Caco-2 (cell line): Measurements from ENCODE around the gene CBX4. TPM values are rescaled to one million over a fixed set of nuclear protein-coding genes. Genes with fewer than 3 reads are reported as not detected.
A peak's percentile ranks its signal among the peaks of the same experiment; 100 is the strongest.

Experiments used
- BruUV-seq: library from RNA; stranded (reverse); fragments of 400-500 nt; replicated peaks from 2 replicates; lab custom pipeline; 2021; lab: Mats Ljungman, UMichigan
- CTCF ChIA-PET: fragments of 300-600 bp; sonication (Branson Sonifier 250); formaldehyde crosslinking; loops from one replicate; lab custom pipeline; 2022; ENCODE audit warnings: antibody characterized with exemption; lab: Charles Lee
- POLR2A ChIA-PET: fragments of 300-600 bp; sonication (Branson Sonifier 250); formaldehyde crosslinking; loops from one replicate; lab custom pipeline; 2022; ENCODE audit warnings: antibody characterized with exemption; lab: Charles Lee
- DNase-seq, 2 experiments: peaks; one replicate each; pipeline versions ENCODE4 v3.0.0 to v3.0.0-alpha.2; 2020 to 2022
- H3K27me3 ChIP-seq: replicated peaks from 2 replicates; pipeline ENCODE4 v1.6.0; 2011; ENCODE audit warnings: low read length; ENCODE audit not compliant: control insufficient read depth, insufficient read depth
- H3K36me3 ChIP-seq: 2 replicates; pipeline ENCODE4 v1.5.1; 2011; ENCODE audit warnings: low read length; ENCODE audit not compliant: control insufficient read depth, insufficient read depth
- H3K4me1 ChIP-seq: fragments of 250-450 bp; sonication (Bioruptor Pico); 2 replicates; pipeline ENCODE4 v1.5.1; 2020; ENCODE audit warnings: mild to moderate bottlenecking
- H3K4me3 ChIP-seq: 2 replicates; pipeline ENCODE4 v1.5.1; 2011; ENCODE audit warnings: low read depth, mild to moderate bottlenecking, control low read depth, low read length
- H3K9me3 ChIP-seq: fragments of 250-450 bp; sonication (Bioruptor Pico); 2 replicates; pipeline ENCODE4 v1.5.1; 2020; ENCODE audit warnings: mild to moderate bottlenecking, moderate library complexity
- H3K27ac Mint-ChIP-seq: one replicate; pipeline ENCODE4 v1.8.0; 2022; ENCODE audit warnings: mixed read lengths; ENCODE audit not compliant: unreplicated experiment
- H3K27me3 Mint-ChIP-seq: one replicate; pipeline ENCODE4 v1.8.0; 2022; ENCODE audit warnings: mixed read lengths; ENCODE audit not compliant: insufficient read depth, unreplicated experiment
- H3K36me3 Mint-ChIP-seq: one replicate; pipeline ENCODE4 v1.8.0; 2022; ENCODE audit warnings: mild to moderate bottlenecking, mixed read lengths; ENCODE audit not compliant: insufficient read depth, unreplicated experiment
- H3K4me1 Mint-ChIP-seq: one replicate; pipeline ENCODE4 v1.8.0; 2022; ENCODE audit warnings: low read depth, mixed read lengths; ENCODE audit not compliant: unreplicated experiment
- H3K4me3 Mint-ChIP-seq: one replicate; pipeline ENCODE4 v1.8.0; 2022; ENCODE audit warnings: mild to moderate bottlenecking, moderate library complexity, mixed read lengths; ENCODE audit not compliant: unreplicated experiment
- H3K9me3 Mint-ChIP-seq: one replicate; pipeline ENCODE4 v1.8.0; 2022; ENCODE audit warnings: mixed read lengths; ENCODE audit not compliant: unreplicated experiment
- CTCF ChIP-seq, 2 experiments: fragments of 200-600 bp in 1 of 2; IDR thresholded peaks; 1 replicate in 1 of 2; 2 replicates in 1 of 2; pipeline versions ENCODE4 v1.5.1 to v1.8.0; 2011 to 2022; ENCODE audit warnings: antibody characterized with exemption in 1 of 2, control low read depth in 1 of 2, inconsistent platforms in 1 of 2, low read depth in 1 of 2, low read length in 1 of 2, mild to moderate bottlenecking in 1 of 2, moderate library complexity in 1 of 2; ENCODE audit not compliant: insufficient read depth in 1 of 2, severe bottlenecking in 1 of 2, unreplicated experiment in 1 of 2
- intact Hi-C: fragments of 100-400 bp; cut with micrococcal nuclease; formaldehyde crosslinking; loops from one replicate; pipeline ENCODE4 v1.10.0; 2022; ENCODE audit not compliant: unreplicated experiment
- total RNA-seq: library from RNA; stranded (reverse); gene quantifications from 2 replicates; pipeline ENCODE4 v1.2.3, GENCODE V29; 2022

The CBX4 gene
- total RNA-seq, 1 experiment from 2014 or later = 114 TPM

GRCh38 chr17:79851461-79851817 is 12.2 kb upstream of the CBX4 start:
- Mint-ChIP-seq H3K4me3 (no peak overlapping the region), H3K27me3 (no peaks in the 10 kb centered on the region), H3K27ac (no peak overlapping the region), H3K36me3 (peaks cover 6% of the 10 kb centered on the region), H3K9me3 (no peaks in the 10 kb centered on the region), H3K4me1 (peaks cover 23% of the 10 kb centered on the region)
- DNase-seq = no peak
- TF ChIP-seq CTCF (IDR thresholded peaks at IDR 0.05; ENCODE audit: insufficient read depth in 1 of 2, low read depth in 1 of 2, low read length in 1 of 2, severe bottlenecking in 1 of 2, unreplicated experiment in 1 of 2) = no peak
- Histone ChIP-seq H3K9me3 (no peaks in the 10 kb centered on the region), H3K4me1 (peaks cover 4% of the 10 kb centered on the region), H3K36me3 (no peaks in the 10 kb centered on the region), H3K27me3 (no peaks in the 10 kb centered on the region), H3K4me3 (no peak overlapping the region)
- ChIA-PET CTCF (interaction anchor here (0.7 kb wide), 1 partner anchor 12 kb away, joined by 3 read pairs; the partner anchor contains the start of gene CBX4), POLR2A (no interaction called here)
- no TSS peak for BruUV-seq
- intact Hi-C loops = no loop called here

GRCh38 chr17:79850571-79851460 is 11.6 kb upstream of the CBX4 start:
- Histone ChIP-seq H3K4me3 (no peak overlapping the region), H3K36me3 (no peaks in the 10 kb centered on the region), H3K4me1 (peaks cover 11% of the 10 kb centered on the region), H3K9me3 (no peaks in the 10 kb centered on the region), H3K27me3 (no peaks in the 10 kb centered on the region)
- no peak for DNase-seq
- H3K9me3 Mint-ChIP-seq = no peaks in the 10 kb centered on the region
- no TSS peak for BruUV-seq
- CTCF ChIA-PET = interaction anchor here (0.7 to 0.8 kb wide), 2 partner anchors 11 to 40 kb away, joined by 3 read pairs; partner anchors contain the start of gene CBX4
- H3K27ac Mint-ChIP-seq = no peak overlapping the region
- intact Hi-C loops = no loop called here
- H3K4me3 Mint-ChIP-seq = no peak overlapping the region
- no peak for TF ChIP-seq CTCF (IDR thresholded peaks at IDR 0.05; ENCODE audit: insufficient read depth in 1 of 2, low read depth in 1 of 2, low read length in 1 of 2, severe bottlenecking in 1 of 2, unreplicated experiment in 1 of 2)
- H3K4me1 Mint-ChIP-seq = peaks cover 27% of the 10 kb centered on the region
- peaks cover 6% of the 10 kb centered on the region for H3K36me3 Mint-ChIP-seq
- POLR2A ChIA-PET = interaction anchor here (1.0 kb wide), 1 partner anchor 10 kb away, joined by 4 read pairs; no protein-coding TSS in a partner anchor
- H3K27me3 Mint-ChIP-seq = no peaks in the 10 kb centered on the region

- Mint-ChIP-seq H3K27me3 (no peaks in the 10 kb centered on the region), H3K9me3 (no peaks in the 10 kb centered on the region), H3K27ac (no peak overlapping the region), H3K36me3 (peaks cover 6% of the 10 kb centered on the region), H3K4me1 (peaks cover 24% of the 10 kb centered on the region), H3K4me3 (no peak overlapping the region)
- CTCF ChIA-PET = interaction anchor here (0.8 kb wide), 1 partner anchor 39 kb away, joined by 3 read pairs; no protein-coding TSS in a partner anchor
- H3K9me3 ChIP-seq = no peaks in the 10 kb centered on the region
- POLR2A ChIA-PET = interaction anchor here (1.0 kb wide), 1 partner anchor 9 kb away, joined by 4 read pairs; no protein-coding TSS in a partner anchor
- no TSS peak for BruUV-seq
- H3K27me3 ChIP-seq = no peaks in the 10 kb centered on the region
- TF ChIP-seq CTCF (IDR thresholded peaks at IDR 0.05; ENCODE audit: insufficient read depth in 1 of 2, low read depth in 1 of 2, low read length in 1 of 2, severe bottlenecking in 1 of 2, unreplicated experiment in 1 of 2) = no peak
- no peaks in the 10 kb centered on the region for H3K36me3 ChIP-seq
- no peak overlapping the region for H3K4me3 ChIP-seq
- peaks cover 19% of the 10 kb centered on the region for H3K4me1 ChIP-seq
- peak in 1 of 2 experiments; percentile 48 for DNase-seq
- intact Hi-C loops = no loop called here
Observed at GRCh38 chr17:79849953-79850352, 10.7 kb upstream of the CBX4 start.
